Ecto neural progenitor cell (in vitro differentiated cells): ENCODE results near the gene BORCS5.

Experiments
- DNase-seq: peaks from one replicate; pipeline ENCODE4 v3.0.0-alpha.2; 2018; ENCODE audit warnings: low spot score

BORCS5 gene

DNA sequence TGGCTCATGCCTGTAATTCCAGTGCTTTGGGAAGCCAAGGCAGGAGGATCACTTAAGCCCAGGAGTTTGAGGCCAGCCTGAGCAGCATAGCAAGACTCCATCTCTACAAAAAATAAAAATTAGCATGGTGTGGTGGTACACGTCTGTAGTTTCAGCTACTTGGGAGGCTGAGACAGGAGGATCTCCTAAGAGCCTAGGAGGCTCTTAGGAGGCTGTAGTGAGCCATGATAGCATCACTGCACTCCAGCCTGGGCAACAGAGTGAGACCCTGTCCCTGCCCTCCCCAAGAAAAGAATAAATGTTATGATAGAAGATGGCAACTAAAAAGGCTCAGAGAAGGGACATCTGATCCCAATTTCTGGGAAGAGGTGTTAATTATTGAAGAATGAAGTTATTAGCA, 3.6 kb upstream of the BORCS5 start:
- no peak for DNase-seq

DNA sequence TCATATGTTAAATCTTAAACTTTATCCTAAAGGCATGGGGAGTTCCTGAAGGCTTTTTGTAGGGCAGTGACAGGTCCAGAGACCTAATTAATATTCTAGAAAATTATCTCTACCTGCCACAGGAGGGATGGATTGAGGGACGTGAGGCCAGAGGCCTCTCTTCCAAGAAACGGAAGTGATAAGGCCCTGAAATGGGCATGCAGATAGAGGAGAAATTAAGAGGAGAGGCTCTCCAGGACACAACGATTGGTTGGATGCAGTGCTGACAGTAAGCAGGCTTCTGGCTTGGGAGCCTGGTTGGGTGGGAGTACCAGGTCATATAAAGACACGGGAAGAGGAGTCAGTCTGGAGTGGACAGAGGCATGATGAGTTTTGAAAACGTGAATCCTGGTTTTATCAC, 3.1 kb upstream of the BORCS5 start:
- no peak for DNase-seq

DNA sequence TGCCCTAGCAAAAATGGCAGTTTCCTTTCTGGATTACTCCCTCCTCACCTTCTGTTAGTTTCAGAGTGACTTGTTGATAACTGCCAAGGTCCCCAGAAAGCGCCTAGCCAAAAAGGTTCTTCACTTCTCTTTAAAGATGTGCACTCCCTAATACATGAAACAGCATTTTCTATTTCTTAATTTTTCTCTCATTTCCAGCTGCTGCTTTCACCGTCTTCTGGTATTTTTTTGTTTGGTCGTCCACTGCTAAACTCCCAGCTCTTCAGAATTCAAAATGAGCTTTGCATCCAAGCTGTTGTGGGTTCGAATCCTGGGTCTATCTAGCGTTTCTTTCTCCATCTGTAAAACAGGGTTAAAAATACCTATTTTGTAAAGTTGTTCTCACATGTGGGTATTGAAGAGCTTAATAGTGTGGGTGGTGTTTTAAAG, 397 bp upstream of the BORCS5 start:
- no peak for DNase-seq

DNA sequence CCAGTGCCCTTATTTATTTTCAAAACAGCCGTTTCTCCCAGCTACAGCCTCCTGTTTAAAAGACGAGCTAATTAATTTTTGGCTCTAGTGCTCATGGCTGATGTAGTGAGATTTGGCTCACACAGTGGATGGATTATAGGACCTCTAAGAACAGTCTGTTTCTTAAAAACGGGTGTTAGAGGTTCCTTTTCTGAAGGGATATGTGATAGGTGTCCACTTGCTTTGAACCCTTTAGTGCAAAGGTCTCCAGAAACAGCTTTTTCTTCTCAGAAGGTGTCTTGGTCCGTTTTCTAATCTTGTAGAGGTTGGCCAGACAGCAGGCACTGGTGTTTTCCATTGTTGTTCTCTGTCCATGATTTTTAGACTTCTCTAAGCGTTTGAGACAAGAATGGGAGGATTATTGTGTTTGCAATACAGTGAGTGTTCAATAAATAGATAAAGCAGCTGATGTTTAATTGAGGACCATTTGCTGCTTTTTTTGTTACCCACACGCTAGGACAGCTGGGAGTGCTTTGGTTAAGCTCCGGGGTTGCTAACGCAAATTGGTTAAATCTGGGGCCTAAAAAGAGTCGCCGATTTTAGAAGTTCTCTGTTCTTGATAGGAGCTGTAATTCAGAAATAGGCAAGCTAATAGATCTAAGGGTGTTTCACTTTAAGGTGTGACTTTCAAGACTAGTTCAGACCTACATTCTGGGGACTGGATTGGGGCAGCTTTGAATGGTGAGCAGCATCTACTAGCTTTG, 1.0 kb downstream of the BORCS5 start:
- DNase-seq = no peak

DNA sequence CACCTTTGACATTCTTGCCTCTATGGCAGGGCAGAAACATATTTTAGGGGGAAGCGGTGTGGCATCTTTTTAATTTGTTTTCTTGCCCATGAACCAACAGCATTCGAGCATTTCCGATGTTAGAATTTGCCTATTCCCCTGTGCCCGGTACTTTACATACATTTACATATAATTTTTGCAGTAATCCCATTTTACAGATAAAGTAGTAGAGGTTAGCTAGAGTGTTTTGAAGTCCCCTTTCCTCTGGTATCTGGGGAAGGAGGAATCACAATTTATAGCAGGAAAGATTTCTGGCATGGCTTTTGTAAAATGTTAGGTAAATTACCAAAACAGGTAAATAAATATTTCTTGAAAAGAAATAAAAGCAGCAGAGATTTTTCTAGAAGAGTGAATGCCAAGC, 1.6 kb downstream of the BORCS5 start:
- no peak for DNase-seq

DNA sequence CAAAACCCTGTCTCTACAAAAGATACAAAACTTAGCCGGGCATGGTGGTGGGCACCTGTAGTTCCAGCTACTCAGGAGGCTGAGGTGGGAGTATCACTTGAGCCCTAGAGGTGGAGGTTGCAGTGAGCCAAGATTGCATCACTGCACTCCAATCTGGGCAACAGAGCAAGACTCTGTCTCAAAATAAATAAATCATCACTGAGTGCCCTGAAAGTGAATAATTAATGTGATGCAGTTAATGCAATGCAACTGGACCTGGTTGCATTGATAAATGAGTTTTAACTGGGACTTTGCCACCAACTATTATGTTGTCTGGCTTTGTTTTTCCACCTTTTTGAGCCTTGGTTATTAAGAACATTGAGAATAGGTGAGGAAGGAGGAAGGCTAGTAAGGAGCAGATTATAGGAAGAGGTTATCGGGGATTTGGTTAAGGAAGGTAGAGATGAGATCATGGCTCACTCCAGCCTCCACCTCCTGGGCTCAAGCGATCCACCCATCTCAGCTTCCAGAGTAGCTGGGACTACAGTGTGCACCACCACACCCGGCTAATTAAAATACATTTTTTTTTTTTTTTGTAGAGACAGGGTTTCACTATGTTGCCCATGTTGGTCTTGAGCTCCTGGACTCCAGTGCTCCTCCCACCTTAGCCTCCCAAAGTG, 8.0 kb downstream of the BORCS5 start:
- no peak for DNase-seq

DNA sequence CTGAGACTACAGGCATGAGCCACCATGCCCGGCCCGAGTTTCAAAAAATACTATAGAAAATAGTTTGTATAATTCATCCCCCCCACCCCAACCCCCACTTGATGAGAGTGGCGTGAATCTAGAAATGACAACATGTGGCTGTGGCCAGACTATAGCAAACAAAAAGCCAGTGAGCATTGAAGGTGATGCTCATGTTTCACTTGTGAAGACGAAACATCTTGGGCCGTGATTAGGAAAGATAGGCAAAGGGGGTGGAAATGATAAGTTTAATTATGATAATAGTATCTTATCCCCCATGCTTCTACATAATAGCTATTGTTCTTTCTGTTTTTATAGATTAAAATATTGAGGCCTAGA, 8.5 kb downstream of the BORCS5 start:
- DNase-seq = no peak

DNA sequence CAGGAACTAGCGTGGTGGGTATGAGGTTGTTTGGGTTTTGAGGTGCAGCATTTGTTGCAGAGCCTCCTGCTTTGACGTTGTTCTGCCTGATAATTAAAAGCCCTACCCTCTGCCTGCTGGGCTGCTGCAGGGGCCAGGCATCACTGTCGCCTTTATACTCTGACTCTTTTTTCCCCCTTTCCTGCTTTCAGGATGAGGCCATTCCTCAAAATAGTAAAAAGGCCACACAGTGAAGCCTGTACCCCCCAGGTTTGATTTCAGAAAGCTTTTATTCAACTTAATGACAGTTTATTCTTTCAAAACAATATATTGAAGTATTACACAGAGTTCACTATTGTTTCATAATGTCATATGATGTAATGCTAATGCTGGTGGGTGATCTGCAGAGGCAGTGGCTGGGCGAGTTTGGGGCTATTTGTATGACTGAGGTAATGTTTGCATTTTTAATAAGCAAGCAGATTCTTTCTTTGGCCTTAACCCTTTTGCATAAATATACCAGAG, 9.1 kb downstream of the BORCS5 start:
- DNase-seq = no peak

DNA sequence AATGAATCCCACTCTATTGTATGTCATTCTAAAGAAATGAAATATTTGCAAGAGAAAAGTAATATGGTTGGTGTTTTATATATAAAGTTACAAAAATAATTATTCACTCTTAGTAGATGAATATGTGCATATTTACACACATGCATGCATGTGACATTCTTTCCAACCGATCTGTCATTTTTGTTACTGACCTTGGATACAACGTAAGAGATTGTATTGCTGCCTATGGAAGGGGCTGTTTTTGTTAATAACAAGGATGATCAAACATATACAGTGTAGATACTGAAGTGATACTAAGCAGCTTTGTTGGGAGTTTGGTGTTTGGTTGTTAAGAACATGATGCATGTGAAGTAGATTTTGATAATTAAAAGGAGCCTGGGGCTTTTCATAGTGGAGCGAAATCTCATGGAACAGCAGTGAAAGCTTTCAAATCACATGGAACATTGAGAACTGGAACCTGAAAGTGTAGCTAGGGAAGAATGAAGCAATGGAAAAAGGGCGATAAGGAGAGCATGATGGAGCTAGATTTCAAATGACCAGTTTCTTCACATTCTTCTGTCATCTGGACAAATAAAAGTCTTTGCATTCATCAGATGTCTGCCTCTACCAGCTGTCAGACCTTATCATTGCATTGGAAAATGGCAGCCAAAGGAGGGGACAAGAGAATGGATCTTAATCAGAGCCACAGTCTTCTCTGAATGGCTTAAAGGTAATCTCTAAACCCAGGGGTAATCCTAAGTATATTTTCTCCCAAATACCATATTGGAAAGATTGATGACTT, 10.0 kb downstream of the BORCS5 start:
- DNase-seq = no peak

DNA sequence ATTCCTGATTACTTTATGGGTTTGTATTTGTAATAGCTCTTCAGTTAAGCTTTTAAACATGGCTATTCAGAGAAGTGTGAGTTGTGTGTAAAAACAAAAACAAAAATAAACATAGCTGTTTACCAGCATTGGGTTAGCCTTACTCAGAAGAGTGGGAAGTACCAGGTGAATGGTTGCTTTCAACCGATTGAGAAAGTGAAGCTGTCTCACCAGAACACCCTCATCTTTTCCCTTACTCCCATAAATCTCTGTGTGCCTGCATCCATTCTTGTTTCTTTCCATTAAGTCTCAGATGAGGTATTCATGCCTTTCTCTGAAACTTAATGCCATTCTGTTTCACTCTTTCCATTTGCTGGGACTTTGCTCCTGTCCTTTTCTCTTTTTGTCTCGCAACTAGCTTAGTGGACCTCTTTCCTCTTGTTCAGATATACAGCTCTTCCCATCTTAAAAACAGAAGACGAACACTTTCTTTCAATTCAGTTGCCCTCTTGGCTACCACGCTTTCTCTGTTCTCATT, 10.7 kb downstream of the BORCS5 start:
- DNase-seq = no peak

DNA sequence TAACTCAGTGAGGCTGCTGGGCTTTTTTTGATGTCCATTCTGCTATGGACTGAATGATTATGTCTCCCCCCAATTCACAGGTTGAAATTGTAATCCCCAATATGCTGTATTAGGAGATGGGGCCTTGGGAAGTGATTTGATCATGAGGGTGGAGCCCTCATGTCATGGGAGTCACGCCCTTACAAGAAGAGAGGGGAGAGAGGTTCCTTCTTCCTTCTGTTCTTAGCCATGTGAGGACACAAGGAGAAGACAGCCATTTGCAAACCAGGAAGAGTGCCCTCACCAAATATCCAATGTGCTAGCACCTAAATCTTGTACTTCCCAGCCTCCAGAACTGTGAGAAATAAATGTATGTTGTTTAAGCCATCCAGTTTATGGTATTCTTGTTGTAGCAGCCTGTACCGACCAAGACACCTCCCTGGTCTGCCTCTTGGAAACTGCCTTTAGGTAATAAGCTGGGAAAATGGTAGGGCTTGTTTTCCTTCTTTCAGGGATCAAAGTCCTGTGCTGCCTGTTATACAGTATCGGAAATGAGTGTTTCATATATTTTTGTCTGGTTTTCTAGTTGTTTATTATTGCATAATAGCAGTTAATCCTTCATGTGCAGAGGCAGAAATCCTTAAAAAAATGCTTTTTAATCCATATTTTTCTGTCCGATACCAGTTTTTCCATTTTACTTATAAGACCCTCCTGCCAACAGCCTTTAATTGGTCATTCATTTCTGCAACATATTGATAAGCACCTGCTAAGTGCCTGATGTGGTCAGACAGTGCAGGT, 16.3 kb downstream of the BORCS5 start:
- no peak for DNase-seq

DNA sequence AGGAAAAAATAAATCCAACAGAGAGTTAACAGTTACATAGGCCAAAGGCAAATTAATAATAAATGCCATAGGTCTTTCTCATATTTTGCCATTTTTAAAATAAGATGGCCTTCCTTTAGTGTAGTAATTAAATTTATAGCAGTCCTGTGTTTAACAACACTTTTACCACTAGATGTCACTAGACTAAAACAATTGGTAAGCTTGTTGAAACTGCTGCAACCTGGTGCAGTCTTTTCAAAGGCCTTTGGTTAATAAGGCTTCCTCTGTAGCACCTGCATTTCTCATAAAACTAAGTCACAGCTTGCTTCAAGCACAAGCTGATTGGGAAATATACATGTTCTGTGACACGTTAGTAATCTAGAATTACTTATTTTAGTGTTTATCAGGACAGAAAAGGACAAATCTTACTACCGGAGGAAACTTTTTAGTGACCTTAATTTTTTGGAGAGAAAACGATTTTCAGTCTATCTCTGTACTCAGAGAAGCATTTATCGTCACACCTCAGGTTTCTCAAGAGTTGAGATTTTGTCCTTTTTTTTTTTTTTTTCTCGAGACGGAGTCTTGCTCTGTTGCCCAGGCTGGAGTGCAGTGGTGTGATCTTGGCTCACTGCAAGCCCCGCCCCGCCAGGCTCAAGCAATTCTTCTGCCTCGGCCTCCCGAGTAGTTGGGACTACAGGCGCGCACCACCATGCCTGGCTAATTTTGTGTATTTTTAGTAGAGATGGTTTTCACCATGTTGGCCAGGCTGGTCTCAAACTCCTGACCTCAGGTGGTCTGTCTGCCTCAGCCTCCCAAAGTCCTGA, 20.0 kb downstream of the BORCS5 start:
- no peak for DNase-seq

DNA sequence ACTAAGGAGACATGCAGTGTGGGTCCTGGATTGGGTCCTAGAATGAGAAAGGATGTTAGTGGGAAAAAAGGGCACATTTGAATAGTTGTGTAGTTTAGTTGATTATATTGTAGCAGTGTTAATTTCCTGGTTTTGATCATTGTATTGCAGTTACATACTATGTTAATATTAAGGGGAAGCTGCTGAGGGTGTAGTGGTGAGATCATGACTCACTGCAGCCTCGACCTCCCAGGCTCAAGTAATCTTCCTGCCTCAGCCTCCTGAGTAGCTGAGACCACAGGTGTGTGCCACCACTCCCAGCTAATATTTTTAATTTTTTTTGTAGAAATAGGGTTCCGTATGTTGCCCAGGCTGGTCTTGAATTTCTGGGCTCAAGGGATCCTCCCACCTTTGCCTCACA, 21.7 kb downstream of the BORCS5 start:
- DNase-seq = no peak

DNA sequence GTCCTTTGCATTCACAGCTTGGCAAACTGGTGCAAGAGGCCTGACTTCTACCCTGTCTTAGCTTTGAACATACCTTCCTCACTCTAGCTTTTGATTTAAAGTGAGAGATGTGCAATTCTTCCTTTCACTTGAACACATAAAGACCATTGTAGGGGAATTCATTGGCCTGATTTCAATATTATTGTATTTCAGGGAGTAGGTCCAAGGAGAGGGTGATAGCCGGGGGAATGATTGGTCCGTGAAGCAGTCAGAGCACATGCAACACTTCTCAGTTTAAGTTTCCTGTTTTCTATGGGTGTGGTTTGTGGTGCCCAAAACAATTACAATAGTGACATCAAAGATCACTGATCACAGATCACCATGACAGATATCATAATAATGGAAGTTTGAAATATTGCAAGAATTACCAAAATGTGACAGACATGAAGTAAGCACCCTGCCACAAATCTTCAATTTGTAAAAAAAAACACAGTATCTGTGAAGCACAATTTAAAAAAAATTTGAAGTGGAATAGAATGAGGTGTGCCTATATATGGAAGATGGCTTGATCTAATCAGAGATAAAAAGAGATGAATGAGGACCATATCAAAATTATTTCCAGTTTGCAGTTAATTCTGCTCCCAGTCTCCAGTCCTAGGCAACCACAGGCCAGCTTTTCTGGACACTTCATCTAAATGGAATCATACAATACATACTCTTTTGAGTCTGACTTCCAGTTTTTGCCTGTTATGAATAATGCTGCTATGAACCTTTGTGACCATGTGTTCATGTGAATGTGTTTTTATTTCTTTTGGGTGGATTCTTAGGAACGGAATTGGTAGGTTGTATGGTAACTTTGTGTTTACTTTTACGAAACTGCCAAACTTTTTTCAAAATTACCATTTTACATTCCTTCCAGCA, 23.2 kb downstream of the BORCS5 start:
- DNase-seq = no peak

DNA sequence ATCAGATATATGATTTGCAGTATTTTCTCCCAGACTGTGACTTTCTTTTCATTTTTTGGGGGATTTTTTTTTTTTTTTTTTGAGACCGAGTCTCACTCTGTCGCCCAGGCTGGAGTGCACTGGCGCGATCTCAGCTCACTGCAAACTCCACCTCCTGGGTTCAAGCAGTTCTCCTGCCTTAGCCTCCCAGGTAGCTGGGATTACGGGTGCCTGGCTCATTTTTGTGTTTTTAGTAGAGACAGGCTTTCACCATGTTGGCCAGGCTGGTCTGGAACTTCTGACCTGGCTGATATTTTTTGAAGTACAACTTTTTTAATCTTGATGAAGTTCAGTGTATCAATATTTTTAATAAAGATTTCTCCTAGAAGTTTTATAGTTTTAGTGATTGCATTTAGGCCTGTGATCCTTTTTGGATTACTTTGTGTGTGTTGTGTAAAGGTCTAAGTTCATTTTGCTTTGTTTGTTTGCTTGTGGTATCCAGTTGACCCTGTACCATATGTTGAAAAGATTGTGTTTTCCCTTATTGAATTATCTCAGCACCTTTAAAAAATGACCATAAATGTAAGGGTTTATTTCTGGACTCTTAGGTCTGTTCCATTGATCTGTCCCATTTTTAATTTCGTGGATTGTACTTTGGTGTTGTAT, 24.2 kb downstream of the BORCS5 start:
- DNase-seq = no peak

DNA sequence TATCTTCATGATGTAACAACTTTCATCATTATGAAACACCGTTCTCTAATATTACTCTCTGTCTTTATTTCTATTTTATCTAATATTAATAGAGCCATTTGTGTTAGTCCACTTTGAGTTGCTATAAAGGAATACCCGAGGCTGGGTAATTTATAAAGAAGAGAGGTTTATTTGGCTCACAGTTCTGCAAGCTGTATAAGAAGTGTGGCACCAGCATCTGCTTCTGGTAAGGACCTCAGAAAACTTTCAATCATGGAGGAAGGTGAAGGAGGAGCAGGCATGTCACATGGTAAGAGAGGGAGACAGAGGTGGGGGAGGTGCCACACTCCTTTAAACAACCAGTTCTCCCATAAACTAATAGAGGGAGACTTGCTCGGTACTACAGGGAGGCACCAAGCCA, 25.1 kb downstream of the BORCS5 start:
- DNase-seq = no peak

DNA sequence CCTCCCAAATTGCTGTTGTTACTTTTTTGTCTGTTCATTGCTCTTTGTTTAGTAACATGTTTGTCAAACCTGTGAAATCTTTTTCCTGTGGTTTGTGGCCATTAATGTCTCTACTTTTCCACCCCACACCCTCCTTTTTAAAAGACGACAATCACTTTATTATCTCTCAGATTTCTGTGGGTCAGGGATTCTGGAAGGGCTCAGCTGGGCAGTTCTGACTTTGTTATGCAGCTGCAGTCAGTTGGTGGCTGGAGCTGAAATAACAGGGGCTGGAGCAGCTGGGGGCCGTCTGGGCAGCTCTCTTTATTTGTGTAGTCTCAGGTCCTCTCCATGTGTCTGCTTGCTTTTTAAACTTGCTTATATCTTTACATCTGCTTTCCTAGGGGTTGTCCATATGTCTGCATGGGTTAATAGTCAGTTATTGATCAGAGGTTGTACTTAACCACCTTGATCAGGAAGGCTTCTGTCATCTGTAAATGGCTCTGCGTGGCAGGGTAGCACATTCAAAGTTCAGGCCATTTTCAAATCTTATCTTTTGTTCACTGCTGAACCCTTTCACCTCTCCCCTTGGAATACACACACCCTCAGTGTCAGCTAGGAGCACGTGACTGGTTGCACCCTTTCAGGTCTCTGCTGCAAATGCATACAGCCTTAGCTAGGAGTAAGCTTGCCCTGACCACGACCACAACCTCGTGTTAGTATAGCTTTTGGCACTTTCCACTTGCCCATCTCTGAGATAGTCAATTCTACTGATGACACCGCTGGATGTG, 27.9 kb downstream of the BORCS5 start:
- DNase-seq = no peak

DNA sequence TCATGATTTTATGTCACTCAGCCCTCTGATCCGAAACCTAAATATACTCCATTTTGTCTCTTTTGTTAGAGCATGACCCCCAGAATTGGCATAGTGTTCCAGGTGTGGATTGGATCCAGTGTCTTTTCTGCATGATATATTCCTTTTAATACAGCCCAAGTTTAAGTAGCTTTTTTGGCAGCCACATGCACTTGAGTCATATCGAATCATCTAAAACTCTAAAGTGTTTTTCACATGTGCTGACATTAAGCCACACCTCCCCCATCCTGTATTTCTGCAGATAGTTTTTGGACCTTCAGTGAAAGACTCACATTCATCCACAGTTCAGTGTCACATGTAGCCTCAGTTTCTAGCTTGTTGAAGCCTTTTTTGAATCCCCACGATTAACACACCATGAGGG, 30.6 kb downstream of the BORCS5 start:
- DNase-seq = no peak

DNA sequence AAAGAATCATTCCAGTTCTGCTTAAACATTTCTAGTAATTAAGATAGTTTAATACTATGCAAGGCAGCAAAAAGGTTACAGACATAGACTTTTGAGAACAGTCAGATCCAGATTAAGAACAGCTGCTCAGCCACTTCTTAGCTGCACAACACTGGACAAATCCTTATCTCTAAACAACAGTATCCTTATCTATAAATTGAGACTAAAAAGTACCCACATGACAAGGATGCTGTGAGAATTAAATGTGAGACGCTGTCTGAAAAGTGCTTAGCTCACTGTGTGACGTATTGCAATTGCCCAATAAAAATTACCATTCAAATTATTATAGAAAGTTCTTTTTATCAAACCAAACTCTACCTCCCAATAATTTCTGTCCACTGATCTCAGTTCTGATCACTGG, 35.5 kb downstream of the BORCS5 start:
- DNase-seq = no peak
